ENCODE data around the gene ADGRG6.

DNA sequence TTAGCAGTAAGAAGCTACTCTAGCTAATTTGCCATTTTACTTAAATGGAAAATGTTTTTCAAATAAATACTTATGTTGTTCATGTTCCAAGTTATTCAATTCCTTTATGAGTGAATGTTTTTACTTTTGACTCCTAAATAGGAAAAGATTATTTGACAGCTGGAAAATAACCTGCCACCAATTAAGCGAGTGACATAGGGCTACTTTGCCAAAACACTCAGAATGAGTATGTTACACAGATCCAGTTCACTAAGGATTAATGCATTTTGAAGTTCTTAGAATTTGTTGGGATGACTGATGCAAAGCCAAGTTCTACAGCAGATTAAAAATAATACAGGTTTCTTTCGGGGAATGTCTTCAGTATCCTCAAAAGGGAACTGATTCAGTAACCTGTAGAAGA, 144.4 kb downstream of the ADGRG6 start:
- no peak for TF ChIP-seq ASH2L (IDR thresholded peaks at IDR 0.05; ENCODE audit: low read length)
- TF ChIP-seq SIRT6 (IDR thresholded peaks at IDR 0.05; ENCODE audit: low read length): no peak
- TF ChIP-seq RFX5 (IDR thresholded peaks at IDR 0.05; ENCODE audit: borderline replicate concordance, low read depth, low read length): no peak
- TF ChIP-seq, protein P1, sequence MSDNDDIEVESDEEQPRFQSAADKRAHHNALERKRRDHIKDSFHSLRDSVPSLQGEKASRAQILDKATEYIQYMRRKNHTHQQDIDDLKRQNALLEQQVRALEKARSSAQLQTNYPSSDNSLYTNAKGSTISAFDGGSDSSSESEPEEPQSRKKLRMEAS (IDR thresholded peaks at IDR 0.05): no peak
- TF ChIP-seq EZH2 (IDR thresholded peaks at IDR 0.05; ENCODE audit: low read depth, low read length, severe bottlenecking): no peak
- TF ChIP-seq, protein P2, sequence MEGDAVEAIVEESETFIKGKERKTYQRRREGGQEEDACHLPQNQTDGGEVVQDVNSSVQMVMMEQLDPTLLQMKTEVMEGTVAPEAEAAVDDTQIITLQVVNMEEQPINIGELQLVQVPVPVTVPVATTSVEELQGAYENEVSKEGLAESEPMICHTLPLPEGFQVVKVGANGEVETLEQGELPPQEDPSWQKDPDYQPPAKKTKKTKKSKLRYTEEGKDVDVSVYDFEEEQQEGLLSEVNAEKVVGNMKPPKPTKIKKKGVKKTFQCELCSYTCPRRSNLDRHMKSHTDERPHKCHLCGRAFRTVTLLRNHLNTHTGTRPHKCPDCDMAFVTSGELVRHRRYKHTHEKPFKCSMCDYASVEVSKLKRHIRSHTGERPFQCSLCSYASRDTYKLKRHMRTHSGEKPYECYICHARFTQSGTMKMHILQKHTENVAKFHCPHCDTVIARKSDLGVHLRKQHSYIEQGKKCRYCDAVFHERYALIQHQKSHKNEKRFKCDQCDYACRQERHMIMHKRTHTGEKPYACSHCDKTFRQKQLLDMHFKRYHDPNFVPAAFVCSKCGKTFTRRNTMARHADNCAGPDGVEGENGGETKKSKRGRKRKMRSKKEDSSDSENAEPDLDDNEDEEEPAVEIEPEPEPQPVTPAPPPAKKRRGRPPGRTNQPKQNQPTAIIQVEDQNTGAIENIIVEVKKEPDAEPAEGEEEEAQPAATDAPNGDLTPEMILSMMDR (IDR thresholded peaks at IDR 0.05; ENCODE audit: control extremely low read depth in 1 of 3, insufficient read depth in 1 of 3, low read depth in 1 of 3, low read length in 3 of 3): no peak
- TF ChIP-seq FOSL1 (IDR thresholded peaks at IDR 0.05; ENCODE audit: insufficient read depth, low read depth, low read length): no peak
- no peak for TF ChIP-seq RAD21 (IDR thresholded peaks at IDR 0.05 in 1 of 2, conservative IDR thresholded peaks at IDR 0.05 in 1 of 2; ENCODE audit: low read depth in 2 of 2, low read length in 2 of 2)
- no peak for TF ChIP-seq RNF2 (IDR thresholded peaks at IDR 0.05; ENCODE audit: borderline replicate concordance, low read depth, low read length, missing control alignments, poor library complexity, severe bottlenecking)

All from H1 (cell line).